NCI-H1417 (cell line): Measurements from ENCODE around the gene WRAP73.

Experiments
- DNase-seq, 3 experiments: peaks; one replicate each; lab custom pipeline; 2025; lab: John Stamatoyannopoulos, UW

WRAP73 gene, protein sequence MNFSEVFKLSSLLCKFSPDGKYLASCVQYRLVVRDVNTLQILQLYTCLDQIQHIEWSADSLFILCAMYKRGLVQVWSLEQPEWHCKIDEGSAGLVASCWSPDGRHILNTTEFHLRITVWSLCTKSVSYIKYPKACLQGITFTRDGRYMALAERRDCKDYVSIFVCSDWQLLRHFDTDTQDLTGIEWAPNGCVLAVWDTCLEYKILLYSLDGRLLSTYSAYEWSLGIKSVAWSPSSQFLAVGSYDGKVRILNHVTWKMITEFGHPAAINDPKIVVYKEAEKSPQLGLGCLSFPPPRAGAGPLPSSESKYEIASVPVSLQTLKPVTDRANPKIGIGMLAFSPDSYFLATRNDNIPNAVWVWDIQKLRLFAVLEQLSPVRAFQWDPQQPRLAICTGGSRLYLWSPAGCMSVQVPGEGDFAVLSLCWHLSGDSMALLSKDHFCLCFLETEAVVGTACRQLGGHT

DNA sequence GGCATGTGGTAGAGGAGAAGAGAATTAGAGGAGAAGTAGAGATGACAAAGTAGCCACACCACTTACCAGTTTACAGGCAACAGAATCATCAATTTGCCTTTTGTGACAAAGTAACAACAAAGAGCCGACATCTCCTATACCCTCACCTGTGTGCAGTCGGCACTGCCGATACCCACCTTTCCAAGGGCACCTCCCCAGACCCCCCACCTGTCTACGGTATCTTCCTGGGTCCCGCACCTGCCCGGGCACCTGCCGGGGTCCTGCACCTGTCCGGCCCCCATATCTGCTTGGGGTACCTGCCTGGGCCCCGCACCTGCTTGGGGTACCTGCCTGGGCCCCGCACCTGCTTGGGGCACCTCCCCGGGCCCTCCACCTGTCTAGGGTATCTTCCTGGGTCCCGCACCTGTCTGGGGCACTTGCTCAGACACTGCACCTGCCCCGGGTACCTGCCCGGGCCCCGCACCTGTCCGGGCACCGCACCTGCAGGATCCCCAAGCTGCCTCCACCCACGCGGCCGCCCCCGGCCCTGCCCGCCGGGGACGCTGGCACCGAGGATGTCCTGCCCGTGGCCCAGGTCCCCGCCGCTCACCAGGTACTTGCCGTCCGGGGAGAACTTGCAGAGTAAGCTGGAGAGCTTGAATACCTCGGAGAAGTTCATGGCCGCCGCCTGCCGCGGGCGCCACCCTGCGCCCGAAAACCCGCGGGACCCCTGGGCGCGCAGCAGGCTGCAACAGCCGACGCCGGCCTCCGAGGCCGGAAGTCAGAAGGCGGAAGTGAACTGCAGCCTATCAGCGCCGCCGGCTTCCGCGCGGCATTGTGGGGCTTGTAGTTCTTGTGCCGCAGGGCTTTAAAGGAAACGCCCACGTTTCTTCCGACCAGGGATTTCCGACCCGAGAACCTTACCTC, at the start of gene WRAP73:
Gene WRAP73, minus strand, starts transcription at position 762 of the 906 bp plus-strand sequence. Its CDS starts 104 bp downstream, at position 658.
- DNase-seq: peak; percentile 77 to 91 (median 84)

GRCh38 chr1:3699596-3699995, 49.7 kb upstream of the WRAP73 start:
- DNase-seq: no peak

DNA sequence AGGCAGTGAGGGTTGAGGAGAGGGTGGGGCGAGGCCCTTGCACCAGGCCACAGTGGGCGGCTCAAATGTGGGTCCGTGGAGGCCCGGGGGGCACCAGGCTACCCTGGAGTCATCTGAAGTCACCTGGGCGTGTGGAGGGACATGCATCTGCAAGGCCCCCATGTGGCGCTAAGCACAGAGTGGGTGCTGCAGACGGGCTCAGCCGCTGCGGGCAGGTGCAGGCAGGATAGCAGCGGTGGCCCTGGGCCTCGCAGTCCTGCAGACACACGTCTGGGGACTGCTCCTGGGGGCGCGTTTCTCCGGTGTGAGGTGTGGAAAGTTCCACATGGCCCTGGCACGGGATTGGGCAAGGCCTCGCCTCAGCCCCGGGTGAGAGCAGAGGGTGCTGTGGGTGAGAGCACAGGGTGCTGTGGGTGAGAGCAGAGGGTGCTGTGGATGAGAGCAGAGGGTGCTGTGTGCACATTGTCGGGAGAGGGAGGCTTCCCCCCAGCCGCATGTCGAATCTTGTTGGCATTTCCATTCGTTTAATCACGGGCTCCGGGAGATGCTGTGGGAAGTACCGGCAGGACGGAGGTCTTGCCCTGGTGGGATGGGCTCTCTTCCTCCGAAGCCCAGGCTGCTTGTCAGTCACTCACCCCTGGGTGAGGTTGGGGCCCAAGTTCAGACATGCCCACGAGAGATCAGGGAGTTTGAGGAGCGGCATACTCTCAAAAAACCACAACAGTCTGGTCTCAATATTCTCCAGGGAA, 48.9 kb upstream of the WRAP73 start:
- DNase-seq: no peak

- peak; percentile 90 to 99 (median 95) for DNase-seq
Observed at GRCh38 chr1:3697810-3698209, 47.9 kb upstream of the WRAP73 start.

GRCh38 chr1:3697104-3697503, 47.2 kb upstream of the WRAP73 start:
- no peak for DNase-seq

DNA sequence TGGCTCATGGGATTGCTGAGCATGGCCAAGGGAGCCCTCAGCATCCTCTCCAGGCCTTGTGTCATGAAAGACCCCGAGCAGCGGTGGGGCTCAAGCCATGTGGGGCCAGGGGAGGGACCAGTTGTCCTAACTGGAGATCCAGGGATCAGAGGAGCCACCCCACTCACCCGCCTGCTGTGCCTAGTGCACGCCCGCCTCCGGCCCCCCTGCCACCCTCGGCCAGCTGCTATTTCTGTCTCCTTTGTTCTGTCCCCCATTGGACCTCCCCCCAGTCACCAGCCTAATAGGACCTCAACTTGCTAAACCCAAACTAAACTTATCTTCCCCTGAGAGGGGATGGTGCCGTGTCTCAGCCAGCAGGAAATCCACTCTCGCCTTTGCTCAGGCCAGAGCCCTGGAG, 46.8 kb upstream of the WRAP73 start:
- no peak for DNase-seq

DNA sequence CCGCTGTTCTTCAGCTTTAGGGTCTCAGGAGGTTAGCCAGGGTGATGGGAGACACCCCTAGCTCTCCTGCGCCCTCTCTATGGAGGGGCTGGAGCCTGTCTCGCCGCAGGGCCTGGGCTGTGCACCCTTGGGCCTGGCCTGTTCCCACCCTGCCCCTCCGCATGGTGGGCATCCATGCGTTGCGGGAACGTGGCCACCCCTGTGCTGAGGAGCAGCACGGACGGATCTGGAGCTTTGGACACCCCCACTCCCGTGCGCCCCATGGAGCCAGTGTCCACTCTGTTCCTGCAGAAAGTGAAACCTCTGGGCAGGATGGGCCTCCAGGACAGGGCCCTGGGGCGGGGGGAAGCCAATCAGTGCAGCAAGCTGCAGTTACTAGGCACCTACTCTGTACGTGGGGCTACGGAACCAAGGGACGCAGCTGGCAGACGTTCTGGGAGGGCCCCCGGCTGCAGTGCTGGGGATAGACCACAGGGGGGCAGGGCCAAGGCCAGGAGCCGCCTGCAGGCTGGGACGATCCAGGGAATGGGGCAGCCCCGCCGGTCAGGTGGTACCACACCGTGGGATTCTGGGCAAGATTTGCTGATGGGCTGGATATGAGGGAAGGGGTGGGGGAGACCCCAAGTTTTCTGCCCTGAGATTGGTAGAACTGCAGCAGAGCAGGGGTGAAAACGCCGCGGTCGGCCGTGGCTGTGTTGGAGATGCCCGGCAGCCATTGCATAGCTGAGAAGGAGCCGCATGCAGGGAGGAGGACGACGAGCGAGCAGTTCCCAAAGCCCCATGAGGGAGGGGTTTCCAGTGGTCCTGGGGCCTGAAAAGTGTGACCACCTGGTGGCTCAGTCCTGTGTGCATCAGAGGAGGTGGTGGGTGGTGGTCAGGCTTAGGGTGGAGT, 45.7 kb upstream of the WRAP73 start:
- peak in 1 of 3 experiments; percentile 40 for DNase-seq

GRCh38 chr1:3693321-3693720, 43.4 kb upstream of the WRAP73 start:
- DNase-seq: no peak

GRCh38 chr1:3692598-3692997, 42.7 kb upstream of the WRAP73 start:
- DNase-seq: peak in 1 of 3 experiments; percentile 56

- peak; percentile 23 to 56 (median 23) for DNase-seq
Observed at GRCh38 chr1:3691421-3692204, 41.7 kb upstream of the WRAP73 start.

GRCh38 chr1:3690282-3691065, 40.6 kb upstream of the WRAP73 start:
- DNase-seq: peak; percentile 12 to 71 (median 21)

DNA sequence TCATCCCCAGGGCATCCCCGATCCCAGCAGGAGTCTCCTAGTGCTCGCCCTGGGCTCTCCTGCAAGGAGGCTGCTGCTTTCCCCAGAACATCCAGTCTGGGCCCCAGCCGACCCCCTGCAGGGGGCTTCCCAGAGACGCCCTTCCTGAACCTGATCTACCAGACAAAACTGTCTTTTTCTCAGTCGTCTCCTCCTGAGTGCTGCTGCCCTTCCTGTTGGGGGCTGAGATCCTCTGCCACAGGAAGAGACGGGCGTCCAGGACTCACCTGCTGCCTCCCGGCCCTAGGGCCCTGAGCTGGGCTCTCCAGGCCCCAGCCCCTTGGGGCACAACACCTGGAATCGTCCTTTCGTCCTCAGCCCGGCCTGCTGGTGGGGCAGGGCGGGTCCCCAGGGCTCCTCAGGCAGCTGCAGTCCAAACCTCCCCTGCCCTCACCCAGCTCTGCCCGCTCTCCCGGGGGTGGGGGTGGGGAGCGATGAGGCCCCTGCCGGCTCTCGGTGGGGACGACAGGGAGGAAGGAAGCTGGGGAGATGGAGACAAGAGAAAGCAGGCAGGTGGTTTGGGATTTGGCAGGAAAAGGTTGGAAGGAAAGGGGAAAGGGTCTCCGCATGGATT, 39.3 kb upstream of the WRAP73 start:
- DNase-seq: peak in 1 of 3 experiments; percentile 6

GRCh38 chr1:3688356-3689137, 38.6 kb upstream of the WRAP73 start:
- peak in 1 of 3 experiments; percentile 25 for DNase-seq

DNA sequence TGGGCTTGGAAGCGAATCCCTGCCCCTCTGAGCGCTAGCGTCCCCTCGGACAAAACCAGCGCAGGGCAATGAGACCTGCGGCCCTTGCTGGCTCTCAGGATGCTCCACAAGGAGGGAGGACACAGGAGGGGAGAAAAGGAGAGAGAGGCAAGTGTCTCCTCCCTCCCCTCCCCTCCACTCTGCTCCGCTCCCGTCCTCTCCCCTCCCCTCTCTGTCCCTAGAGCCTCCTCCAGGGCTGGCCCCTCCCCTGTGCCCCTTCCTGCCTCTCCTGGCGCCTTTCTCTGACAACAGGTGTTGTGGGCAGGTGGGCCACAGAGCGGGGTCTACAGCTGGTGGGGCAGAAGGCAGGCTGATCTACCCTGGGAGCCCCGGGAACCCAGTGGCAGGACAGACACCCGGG, 37.6 kb upstream of the WRAP73 start:
- peak in 2 of 3 experiments; percentile 6 to 42 for DNase-seq

GRCh38 chr1:3685906-3686305, 36.0 kb upstream of the WRAP73 start:
- DNase-seq: no peak

DNA sequence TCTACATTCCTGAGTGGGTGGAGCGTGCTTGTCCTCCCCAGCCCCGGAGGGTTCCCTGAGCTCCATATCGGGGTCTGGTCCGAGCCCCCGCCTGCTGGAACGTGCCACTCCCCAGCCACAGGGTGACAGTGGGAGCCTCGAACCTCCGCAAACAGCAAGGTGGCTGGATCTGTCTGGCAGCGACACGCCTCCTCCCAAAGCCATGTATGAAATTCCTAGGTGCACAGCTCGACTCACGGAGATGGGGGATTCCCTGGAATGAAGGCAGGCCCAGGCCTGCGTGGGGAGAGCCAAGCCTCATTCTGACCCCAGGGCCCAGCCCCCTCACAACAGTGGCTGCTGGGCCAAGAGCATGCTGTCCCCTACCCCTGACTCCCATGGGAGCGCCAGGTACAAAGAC, 35.3 kb upstream of the WRAP73 start:
- DNase-seq: no peak

DNA sequence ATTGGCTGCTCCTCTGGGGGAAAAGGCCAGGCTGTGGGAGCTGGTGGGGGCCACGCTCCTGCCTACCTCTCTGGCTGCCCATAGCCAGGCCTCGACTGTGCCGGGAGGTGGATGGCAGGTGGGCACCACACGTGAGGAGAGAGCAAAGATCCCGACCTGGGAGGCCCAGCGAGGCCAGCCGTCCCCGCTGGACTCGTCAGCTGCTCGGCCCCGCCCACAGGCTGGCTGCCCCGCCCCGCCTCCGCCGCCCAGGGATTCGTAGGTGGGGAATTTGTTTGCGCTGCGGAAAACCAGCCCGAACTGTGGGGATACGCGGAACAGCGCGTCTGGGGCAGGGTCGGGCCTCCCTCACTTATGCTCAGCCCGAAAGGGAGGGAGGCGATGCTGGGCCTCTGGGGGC, 34.1 kb upstream of the WRAP73 start:
- DNase-seq: no peak

DNA sequence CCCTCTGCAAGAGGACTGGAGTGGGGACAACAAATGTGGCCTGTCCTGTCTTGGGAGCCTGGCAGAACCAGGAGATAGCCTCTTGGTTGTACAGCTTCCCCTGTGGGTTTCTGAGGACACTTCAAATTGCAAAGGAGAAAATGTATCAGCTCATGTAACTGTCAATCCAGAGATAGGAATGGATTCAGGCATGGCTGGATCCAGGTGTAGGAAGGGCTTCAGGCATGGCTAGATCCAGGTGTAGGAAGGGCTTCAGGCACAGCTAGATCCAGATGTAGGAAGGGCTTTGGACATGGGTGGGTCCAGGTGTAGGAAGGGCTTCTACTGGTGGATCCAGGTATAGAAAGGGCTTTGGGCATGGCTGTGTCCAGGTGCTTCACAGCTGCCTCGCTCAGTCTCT, 33.3 kb upstream of the WRAP73 start:
- no peak for DNase-seq
